GM19468 (cell line): ENCODE data around the gene COL18A1.

ENCODE experiments used
- ATAC-seq: cut with Tn5 transposase; IDR thresholded peaks from one replicate; pipeline ENCODE4 v1.9.1; 2021; ENCODE audit warnings: mild to moderate bottlenecking, moderate library complexity, moderate number of reproducible peaks; ENCODE audit not compliant: unreplicated experiment; ENCODE audit errors: extremely low read depth

The COL18A1 gene

GRCh38 chr21:45460611-45461368, 55.8 kb downstream of the COL18A1 start:
- ATAC-seq, result no peak

GRCh38 chr21:45461369-45461750, 56.4 kb downstream of the COL18A1 start:
- no peak for ATAC-seq

DNA sequence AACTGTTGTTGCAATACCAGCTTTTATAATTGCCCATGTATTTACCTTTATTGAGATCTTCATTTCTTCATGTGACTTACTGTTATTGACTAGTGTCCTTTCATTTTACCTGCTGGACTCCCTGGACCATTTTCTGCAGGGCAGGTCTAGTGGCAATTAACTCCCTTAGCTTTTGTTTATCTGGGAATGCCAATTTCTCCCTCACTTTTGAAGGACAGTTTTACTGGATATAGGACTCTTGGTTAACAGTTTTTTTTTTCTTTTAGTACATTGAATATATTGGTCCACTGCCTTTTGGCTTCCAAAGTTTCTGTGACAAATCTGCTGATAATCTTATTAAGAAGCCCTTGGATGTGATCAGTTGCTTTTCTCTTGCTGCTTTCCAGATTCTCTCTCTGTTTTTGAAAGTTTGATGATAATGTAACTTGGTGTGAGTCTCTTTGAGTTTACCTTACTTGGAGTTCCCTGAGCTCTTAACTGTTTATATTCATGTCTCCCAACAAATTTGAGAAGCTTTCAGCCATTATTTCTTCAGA, 56.9 kb downstream of the COL18A1 start:
- ATAC-seq, result no peak

GRCh38 chr21:45463871-45464270, 58.9 kb downstream of the COL18A1 start:
- no peak for ATAC-seq

- no peak for ATAC-seq
Measured at GRCh38 chr21:45464309-45464708, 59.3 kb downstream of the COL18A1 start.

DNA sequence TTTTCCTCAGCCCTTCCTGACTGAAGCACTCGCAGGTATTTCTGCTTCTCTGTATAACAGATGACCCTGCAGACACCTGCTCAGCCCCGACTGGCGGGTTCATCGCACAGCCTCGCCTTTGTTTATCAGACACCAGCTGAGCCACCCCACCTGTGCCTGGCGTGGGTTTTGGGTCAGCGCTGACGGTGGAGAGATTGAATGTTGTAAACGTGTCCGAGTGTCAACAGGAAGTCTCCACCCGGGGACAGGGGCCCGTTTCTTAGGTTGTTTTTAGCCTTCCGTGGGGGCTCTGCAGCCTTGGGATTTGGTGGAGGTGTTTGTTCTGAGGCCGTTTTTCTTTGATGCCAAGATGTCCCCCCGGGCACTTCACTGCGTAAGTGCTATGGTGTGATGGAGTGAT, 60.1 kb downstream of the COL18A1 start:
- ATAC-seq, result no peak

GRCh38 chr21:45465611-45466329, 60.8 kb downstream of the COL18A1 start:
- no peak for ATAC-seq

- no peak for ATAC-seq
Measured at GRCh38 chr21:45466330-45467220, 61.6 kb downstream of the COL18A1 start.

- no peak for ATAC-seq
Measured at GRCh38 chr21:45467221-45467779, 62.3 kb downstream of the COL18A1 start.

GRCh38 chr21:45468051-45468970, 63.3 kb downstream of the COL18A1 start:
- ATAC-seq, result no peak

DNA sequence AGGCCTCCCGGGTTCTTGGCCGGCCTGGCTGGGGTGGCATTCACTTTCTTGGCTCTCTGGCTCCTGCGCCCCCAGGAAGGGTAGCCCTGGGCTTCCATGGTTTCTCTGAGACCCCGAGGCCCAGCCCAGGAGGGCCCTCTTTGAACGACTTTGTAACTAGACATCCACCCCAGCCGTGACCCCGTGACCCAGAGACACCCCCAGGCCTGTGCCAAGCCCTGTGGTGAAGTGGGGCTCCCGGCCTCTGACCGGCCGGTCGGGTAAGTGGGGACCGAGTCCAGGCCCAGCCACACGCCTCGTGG, 64.0 kb downstream of the COL18A1 start:
- no peak for ATAC-seq

GRCh38 chr21:45469273-45470086, 64.5 kb downstream of the COL18A1 start:
- no peak for ATAC-seq

GRCh38 chr21:45470087-45470515, 65.1 kb downstream of the COL18A1 start:
- no peak for ATAC-seq

- no peak for ATAC-seq
Measured at GRCh38 chr21:45470773-45471524, 66.0 kb downstream of the COL18A1 start.

DNA sequence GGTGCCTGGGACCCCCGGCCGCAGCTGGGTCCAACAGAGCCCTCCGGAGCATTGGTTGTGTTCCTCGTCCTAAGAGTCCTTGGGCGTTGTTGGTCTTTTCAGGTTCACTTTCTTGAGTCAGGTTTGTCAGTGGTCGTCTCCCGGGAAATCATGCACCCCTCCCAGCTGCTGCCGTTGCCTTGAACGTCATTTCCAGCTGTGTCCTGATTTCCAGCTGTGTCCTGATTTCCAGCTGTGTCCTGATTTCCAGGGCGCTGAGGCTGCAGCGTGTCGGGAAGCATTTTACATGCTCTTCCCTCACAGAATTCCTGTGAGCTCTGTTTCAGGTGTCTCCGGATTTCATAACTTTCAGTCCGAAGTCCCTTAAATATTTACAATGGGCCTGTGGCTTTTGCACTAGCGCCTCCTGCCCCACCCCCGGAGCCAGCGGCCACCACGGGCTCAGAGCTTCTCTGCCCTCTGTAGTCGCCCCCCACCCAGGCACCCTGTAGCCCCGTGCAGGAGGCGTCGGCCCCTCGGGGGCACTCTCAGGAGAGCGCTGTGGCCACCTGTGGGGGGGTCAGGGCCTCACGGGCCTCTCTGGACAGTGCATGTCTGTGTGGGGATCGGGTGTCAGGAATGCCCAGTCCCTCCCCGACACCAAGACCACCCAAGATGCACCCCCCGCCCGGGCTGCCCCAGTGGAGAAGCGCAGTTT, 66.7 kb downstream of the COL18A1 start:
- ATAC-seq, result no peak

DNA sequence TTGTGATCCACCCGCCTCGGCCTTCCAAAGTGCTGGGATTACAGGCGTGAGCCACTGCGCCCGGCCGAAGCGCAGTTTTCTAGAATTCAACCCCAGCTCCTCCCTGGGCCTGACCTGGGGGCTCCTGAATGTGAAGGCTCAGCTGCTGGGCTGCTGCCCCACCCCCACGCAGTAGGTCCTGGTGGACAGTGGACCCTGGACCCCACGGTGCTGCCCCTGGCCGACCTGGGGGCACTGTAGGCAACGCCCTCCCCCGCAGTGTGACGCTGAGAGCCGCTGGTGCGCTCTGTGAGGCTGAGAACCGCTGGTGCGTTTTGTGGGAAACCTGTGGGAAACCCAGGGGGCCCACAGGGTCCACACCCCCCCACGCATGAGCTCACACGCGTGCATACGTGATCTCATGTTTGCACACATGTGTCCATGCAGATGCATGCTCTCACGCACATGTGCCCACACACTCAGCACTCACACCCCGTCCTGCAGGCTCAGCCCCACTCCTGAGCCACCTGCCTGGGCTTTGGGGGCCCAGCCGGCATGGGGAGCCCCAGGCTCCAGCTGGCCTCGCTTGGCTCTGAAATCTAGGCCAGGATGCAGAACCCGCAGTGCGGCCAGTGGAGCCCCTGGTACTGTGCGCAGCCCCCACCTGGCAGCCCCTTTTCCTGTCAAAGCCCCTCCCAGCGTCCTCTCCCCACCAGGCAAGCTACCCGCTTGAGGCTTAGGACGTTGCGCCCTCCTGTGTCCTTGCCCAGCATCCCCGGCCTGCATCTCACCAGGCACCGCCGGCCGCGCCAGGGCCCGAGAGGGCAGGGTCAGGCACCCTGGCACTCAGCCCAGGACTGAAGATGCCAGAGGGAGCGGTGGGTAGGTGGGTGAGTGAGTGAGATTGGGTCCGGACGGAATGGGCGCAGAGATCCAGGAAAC, 67.7 kb downstream of the COL18A1 start:
- ATAC-seq, result no peak
